ENCODE measurements around the gene SMPDL3B.

Gene SMPDL3B

GRCh38 chr1:27934818-27935549 lies at the start of gene SMPDL3B:
Gene SMPDL3B (plus strand): TSS chr1:27935000. CDS start chr1:27935184, 184 bp downstream.
- DNase-seq = no peak

GRCh38 chr1:27885114-27885528 lies 49.7 kb upstream of the SMPDL3B start:
- no peak for DNase-seq

- no peak for DNase-seq
Measured at GRCh38 chr1:27885621-27886352, 49.0 kb upstream of the SMPDL3B start.

GRCh38 chr1:27886353-27886679 lies 48.5 kb upstream of the SMPDL3B start:
- DNase-seq = no peak

- DNase-seq = no peak
Measured at GRCh38 chr1:27886744-27887143, 48.1 kb upstream of the SMPDL3B start.

GRCh38 chr1:27887215-27888021 lies 47.4 kb upstream of the SMPDL3B start:
- peak; percentile 81 for DNase-seq

GRCh38 chr1:27889506-27889905 lies 45.3 kb upstream of the SMPDL3B start:
- DNase-seq = no peak

GRCh38 chr1:27891196-27891889 lies 43.5 kb upstream of the SMPDL3B start:
- DNase-seq = peak; percentile 74

- DNase-seq = no peak
Measured at GRCh38 chr1:27894521-27894920, 40.3 kb upstream of the SMPDL3B start.

GRCh38 chr1:27906759-27907158 lies 28.0 kb upstream of the SMPDL3B start:
- DNase-seq = no peak

GRCh38 chr1:27912429-27912828 lies 22.4 kb upstream of the SMPDL3B start:
- DNase-seq = peak; percentile 65

GRCh38 chr1:27915082-27915575 lies 19.7 kb upstream of the SMPDL3B start:
- no peak for DNase-seq

GRCh38 chr1:27922272-27922671 lies 12.5 kb upstream of the SMPDL3B start:
- no peak for DNase-seq

- no peak for DNase-seq
Measured at GRCh38 chr1:27928216-27928954, 6.4 kb upstream of the SMPDL3B start.

GRCh38 chr1:27931184-27931583 lies 3.6 kb upstream of the SMPDL3B start:
- no peak for DNase-seq

GRCh38 chr1:27931759-27932158 lies 3.0 kb upstream of the SMPDL3B start:
- DNase-seq = no peak

- DNase-seq = no peak
Measured at GRCh38 chr1:27935721-27936120, 921 bp downstream of the SMPDL3B start.

- no peak for DNase-seq
Measured at GRCh38 chr1:27936370-27936769, 1.6 kb downstream of the SMPDL3B start.

- DNase-seq = no peak
Measured at GRCh38 chr1:27937524-27937836, 2.7 kb downstream of the SMPDL3B start.

GRCh38 chr1:27938488-27938887 lies 3.7 kb downstream of the SMPDL3B start:
- DNase-seq = no peak

GRCh38 chr1:27940297-27940696 lies 5.5 kb downstream of the SMPDL3B start:
- DNase-seq = peak; percentile 78

GRCh38 chr1:27940870-27941560 lies 6.2 kb downstream of the SMPDL3B start:
- no peak for DNase-seq
